Pancreas (tissue), 10 donors: ENCODE data around the gene EHBP1. TPM values are rescaled to one million over a fixed set of nuclear protein-coding genes. Genes with fewer than 3 reads are reported as not detected.

Experiments used
- ATAC-seq, 4 donors: fragments of 200-7000 bp; cut with Tn5 transposase; one replicate each; pipeline versions ENCODE4 v1.8.0 to v1.9.1; 2020; ENCODE audit warnings: mild to moderate bottlenecking in 4 of 4, moderate library complexity in 4 of 4
- DNase-seq, 6 donors: peaks; one replicate each; pipeline ENCODE4 v3.0.0-alpha.2; 2020
- FAIRE-seq: peaks from 2 replicates; lab custom pipeline; 2012; peaks lifted over from hg19 to GRCh38; lab: Jason Lieb, UNC
- H3K27ac ChIP-seq, 4 donors: fragments of 200-600 bp; sonication (generic); 1 replicate in 3 of 4; 2 replicates in 1 of 4; pipeline versions ENCODE4 v1.5.0 to v1.8.0; 2020
- H3K27me3 ChIP-seq, 4 donors: fragments of 200-600 bp; one replicate each; pipeline ENCODE4 v1.8.0; 2021
- H3K36me3 ChIP-seq, 3 donors: fragments of 200-600 bp; sonication (generic) in 1 of 3; one replicate each; pipeline versions ENCODE4 v1.5.0 to v1.8.0; 2020 to 2021
- H3K4me1 ChIP-seq, 3 donors: fragments of 200-600 bp; one replicate each; pipeline ENCODE4 v1.8.0; 2021
- H3K4me3 ChIP-seq, 4 donors: fragments of 200-600 bp; sonication (generic) in 2 of 4; one replicate each; pipeline versions ENCODE4 v1.5.0 to v1.8.0; 2020 to 2021
- H3K9me3 ChIP-seq, 4 donors: fragments of 200-600 bp; one replicate each; pipeline ENCODE4 v1.8.0; 2021
- CTCF ChIP-seq, 4 donors: fragments of 200-600 bp; sonication (generic) in 3 of 4; IDR thresholded peaks; one replicate each; pipeline versions ENCODE4 v1.5.0 to v1.8.0; 2021; ENCODE audit warnings: antibody characterized with exemption in 4 of 4
- WGBS, 2 donors: extraction: QIAGEN DNeasy Blood & Tissue Kit; methylation state at CpG; one replicate each; pipeline ENCODE4 v1.1.7; 2013; 5-methylcytosine and 5-hydroxymethylcytosine counted together
- intact Hi-C, 3 donors: fragments of 100-400 bp; cut with DNase I; formaldehyde crosslinking; loops; one replicate each; pipeline versions ENCODE4 v1.11.1 to v1.14.2; 2022
- polyA plus RNA-seq, 2 donors: library from polyadenylated mRNA; stranded (reverse); fragments of 200-250 nt; gene quantifications; one replicate each; pipeline ENCODE4 v1.2.3, GENCODE V29; 2013
- total RNA-seq, 6 donors: library from RNA; stranded (reverse); fragmentation: NEBNext Ultra II Directional in 4 of 6; extraction: Animal tissue kit (Norgen Biotek cat#: 25700) in 4 of 6; gene quantifications; one replicate each; pipeline versions ENCODE4 v1.2.1 to v1.2.4, GENCODE V29; 2021 to 2023
- donor health status: healthy with polysubstance abuse.
- donor health status: DM: no; HTN: no; CAD: no; lungs with moderate emphysema.
- donor health status: DM: no; HTN: no; CAD: no.
- donor health status: control.
- donor health status: control.
- donor health status: Bipolar disorder and iron deficiency.
- donor health status: DM: yes; HTN: yes; CAD: no.
- donor health status: DM: no; HTN: no; CAD: no.
- donor health status: DM: no; HTN: no; CAD: no.
- donor health status: DM: yes; HTN: yes; CAD: no.

EHBP1 gene
- total and polyA plus RNA-seq, 8 donors: 7.1 to 34.6 (median 21.1) TPM

- ATAC-seq (no peak), DNase-seq (no peak), FAIRE-seq (no peak)
- WGBS, 2 donors: 93 to 98% methylated on average over 2 of the region's 2 CpGs
- Histone ChIP-seq H3K36me3 (no peaks in the 10 kb centered on the region), H3K4me3 (no peak overlapping the region), H3K27ac (no peak overlapping the region), H3K4me1 (no peaks in the 10 kb centered on the region), H3K27me3 (no peaks in the 10 kb centered on the region), H3K9me3 (no peaks in the 10 kb centered on the region)
- intact Hi-C loops: no loop called here
- no peak for TF ChIP-seq CTCF (IDR thresholded peaks at IDR 0.05)
Measured at GRCh38 chr2:62811086-62811485, 105.6 kb downstream of the EHBP1 start.

GRCh38 chr2:62811972-62812371 is 106.5 kb downstream of the EHBP1 start:
- H3K36me3 ChIP-seq: no peaks in the 10 kb centered on the region
- TF ChIP-seq CTCF (IDR thresholded peaks at IDR 0.05): no peak
- H3K9me3 ChIP-seq: no peaks in the 10 kb centered on the region
- H3K27ac ChIP-seq: no peak overlapping the region
- no peak overlapping the region for H3K4me3 ChIP-seq
- DNase-seq (no peak), FAIRE-seq (no peak), ATAC-seq (no peak)
- no peaks in the 10 kb centered on the region for H3K4me1 ChIP-seq
- H3K27me3 ChIP-seq: no peaks in the 10 kb centered on the region
- WGBS, 2 donors: 100% methylated on average over 2 of the region's 2 CpGs
- intact Hi-C loops: no loop called here

GRCh38 chr2:62812921-62813825 is 107.7 kb downstream of the EHBP1 start:
- H3K4me1 ChIP-seq: no peaks in the 10 kb centered on the region
- H3K36me3 ChIP-seq: no peaks in the 10 kb centered on the region
- H3K9me3 ChIP-seq: no peaks in the 10 kb centered on the region
- H3K4me3 ChIP-seq: no peak overlapping the region
- intact Hi-C loops: no loop called here
- FAIRE-seq (no peak), ATAC-seq (no peak), DNase-seq (no peak)
- H3K27me3 ChIP-seq: no peaks in the 10 kb centered on the region
- H3K27ac ChIP-seq: no peak overlapping the region
- TF ChIP-seq CTCF (IDR thresholded peaks at IDR 0.05): no peak
- 81 to 82% methylated on average over 6 of the region's 6 CpGs for WGBS, 2 donors

- no peak for TF ChIP-seq CTCF (IDR thresholded peaks at IDR 0.05)
- intact Hi-C loops: no loop called here
- DNase-seq: no peak
- FAIRE-seq: no peak
- Histone ChIP-seq H3K4me3 (no peak overlapping the region), H3K27ac (no peak overlapping the region), H3K4me1 (no peaks in the 10 kb centered on the region), H3K36me3 (no peaks in the 10 kb centered on the region), H3K27me3 (no peaks in the 10 kb centered on the region), H3K9me3 (no peaks in the 10 kb centered on the region)
- ATAC-seq: no peak
Measured at GRCh38 chr2:62814123-62814522, 108.6 kb downstream of the EHBP1 start.

GRCh38 chr2:62817348-62817747 is 111.8 kb downstream of the EHBP1 start:
- Histone ChIP-seq H3K27me3 (no peaks in the 10 kb centered on the region), H3K4me3 (no peak overlapping the region), H3K36me3 (no peaks in the 10 kb centered on the region), H3K4me1 (peaks cover 0 to 9% (median 0%) of the 10 kb centered on the region in 3 donors), H3K9me3 (no peaks in the 10 kb centered on the region), H3K27ac (no peak overlapping the region)
- no peak for FAIRE-seq
- no peak for DNase-seq
- no peak for ATAC-seq
- WGBS, 2 donors: 80 to 95% methylated on average over 1 of the region's 1 CpG
- TF ChIP-seq CTCF (IDR thresholded peaks at IDR 0.05): no peak
- intact Hi-C loops: no loop called here
